ENCODE results near the gene UROC1. TPM values are rescaled to one million over a fixed set of nuclear protein-coding genes. Genes with fewer than 3 reads are reported as not detected.
A peak's percentile ranks its signal among the peaks of the same experiment; 100 is the strongest.

Gene UROC1
- total and polyA plus RNA-seq, 4 donors, result not detected

DNA sequence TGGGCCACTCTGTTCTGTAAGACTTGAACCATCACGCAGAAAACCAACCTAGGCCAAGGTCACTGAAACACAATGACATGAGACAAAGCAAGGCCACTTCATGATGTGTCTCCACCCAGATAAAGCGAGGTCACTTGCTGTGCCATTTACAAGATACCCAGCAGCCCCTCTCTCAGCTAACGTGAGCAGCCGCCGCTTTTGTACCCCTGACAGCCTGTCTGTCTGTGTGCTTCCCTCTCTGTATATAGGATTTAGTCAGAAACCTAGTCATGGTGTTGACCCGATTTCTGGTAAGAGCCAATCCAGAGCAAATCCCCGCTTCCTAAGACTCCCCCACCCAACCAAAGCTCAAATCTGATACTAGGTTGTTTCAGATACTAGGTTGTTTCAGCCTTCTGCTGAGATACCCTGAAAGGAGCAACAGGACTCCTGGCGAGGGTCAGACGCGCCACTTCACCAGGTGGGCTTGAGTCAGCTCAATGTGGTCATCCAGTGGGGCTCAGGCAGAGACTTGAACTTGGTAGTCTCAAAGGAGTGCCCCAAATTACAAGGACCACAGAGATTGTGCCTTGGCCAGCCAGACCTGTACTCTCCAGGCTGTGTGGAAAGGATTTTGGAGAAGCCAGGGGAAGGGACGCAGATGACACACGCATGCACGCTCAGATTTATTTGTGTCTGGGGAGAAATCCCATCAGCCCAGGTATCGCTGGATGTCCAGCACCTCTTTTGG, 38.8 kb downstream of the UROC1 start:
- Histone ChIP-seq H3K4me3 (ENCODE audit: low read length in 2 of 2) (no peak overlapping the region), H3K27me3 (ENCODE audit: control insufficient read depth in 1 of 2, insufficient read depth in 2 of 2, low read length in 1 of 2) (no peaks in the 10 kb centered on the region), H3K36me3 (ENCODE audit: control insufficient read depth in 1 of 2, insufficient read depth in 2 of 2, low read length in 1 of 2) (no peaks in the 10 kb centered on the region), H3K4me1 (ENCODE audit: control insufficient read depth in 1 of 2, insufficient read depth in 2 of 2, low read length in 2 of 2) (peaks cover 0 to under 1% of the 10 kb centered on the region in 2 donors), H3K27ac (ENCODE audit: low read depth in 1 of 2, low read length in 2 of 2) (no peak overlapping the region), H3K9me3 (ENCODE audit: control insufficient read depth, low read length) (no peaks in the 10 kb centered on the region)
- intact Hi-C loops (cut with DNase I), result loop anchor here in 1 of 2 donors (10.0 kb wide), 1 partner anchor 214 kb away; no protein-coding TSS in a partner anchor
- ATAC-seq (ENCODE audit: low FRiP score), result no peak
- peak in 1 of 2 donors; percentile 48 for DNase-seq
- WGBS, 2 donors, result 95 to 99% methylated on average over 14 of the region's 14 CpGs

DNA sequence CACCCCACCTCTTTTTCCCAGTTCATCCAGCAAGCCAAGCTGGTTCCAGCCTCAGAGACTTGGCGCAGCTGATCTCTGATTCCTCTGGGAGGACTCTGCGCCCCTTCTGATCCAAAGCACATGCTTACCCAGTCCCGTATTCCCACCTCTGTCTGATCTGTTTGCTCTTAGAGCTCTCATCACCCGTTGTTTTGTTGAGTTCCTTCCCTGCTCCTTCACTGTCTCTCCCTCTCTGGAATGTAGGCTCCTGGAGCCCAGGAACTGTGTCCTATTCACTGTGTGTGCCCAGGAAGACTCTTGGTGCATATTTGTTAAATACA, 40.6 kb downstream of the UROC1 start:
- Histone ChIP-seq H3K4me3 (ENCODE audit: low read length in 2 of 2) (no peak overlapping the region), H3K27ac (ENCODE audit: low read depth in 1 of 2, low read length in 2 of 2) (no peak overlapping the region), H3K9me3 (ENCODE audit: control insufficient read depth, low read length) (no peaks in the 10 kb centered on the region), H3K36me3 (ENCODE audit: control insufficient read depth in 1 of 2, insufficient read depth in 2 of 2, low read length in 1 of 2) (no peaks in the 10 kb centered on the region), H3K4me1 (ENCODE audit: control insufficient read depth in 1 of 2, insufficient read depth in 2 of 2, low read length in 2 of 2) (peaks cover 0 to 2% of the 10 kb centered on the region in 2 donors), H3K27me3 (ENCODE audit: control insufficient read depth in 1 of 2, insufficient read depth in 2 of 2, low read length in 1 of 2) (no peaks in the 10 kb centered on the region)
- ATAC-seq (ENCODE audit: low FRiP score) (no peak), DNase-seq (no peak)
- intact Hi-C loops (cut with DNase I), result loop anchor here in 1 of 2 donors (10.0 kb wide), 1 partner anchor 212 kb away; no protein-coding TSS in a partner anchor
- whole genome bisulfite sequencing, 2 donors, result 38% methylated on average over 4 of the region's 4 CpGs

DNA sequence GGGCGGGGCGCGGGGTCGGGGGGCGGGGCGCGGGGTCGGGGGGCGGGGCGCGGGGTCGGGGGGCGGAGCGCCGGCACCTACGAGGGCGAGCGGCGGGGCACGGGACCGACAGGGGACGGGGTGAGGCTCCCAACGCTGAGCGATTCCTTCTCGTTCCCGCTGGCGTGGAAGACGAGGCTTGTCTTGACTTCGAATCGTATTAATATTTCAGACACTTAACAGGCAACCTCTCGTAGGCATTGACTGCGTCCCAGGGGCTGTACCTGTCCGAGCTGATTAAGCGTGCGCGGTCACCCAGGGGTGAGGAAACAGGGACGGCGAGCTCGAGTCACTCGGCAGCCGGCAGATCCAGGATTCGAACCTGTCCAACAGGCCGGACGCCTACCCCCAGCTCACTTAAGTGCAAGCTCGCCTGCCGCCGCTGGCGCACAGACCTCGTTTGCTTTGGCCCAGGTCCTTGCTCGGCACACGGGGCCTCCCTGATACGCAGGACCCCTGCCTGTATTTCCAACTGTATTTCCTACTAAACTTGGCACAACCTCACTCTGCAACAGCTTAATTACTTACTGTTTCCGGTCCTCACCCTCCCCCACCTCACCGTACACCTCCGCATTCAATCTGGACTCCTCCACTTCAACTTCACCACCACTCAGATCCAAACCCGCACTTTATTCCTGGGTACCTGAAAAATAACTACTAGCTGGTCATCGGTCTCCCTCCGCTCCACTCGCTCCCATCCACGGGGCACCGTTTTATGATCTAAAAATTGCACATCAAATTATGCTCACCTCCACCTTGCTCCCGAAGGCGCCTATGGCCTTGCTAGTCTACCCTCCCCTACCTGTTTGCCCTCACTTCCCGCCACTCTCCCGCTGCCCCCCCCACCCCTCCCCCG, 41.2 kb downstream of the UROC1 start:
- Histone ChIP-seq H3K27me3 (ENCODE audit: control insufficient read depth in 1 of 2, insufficient read depth in 2 of 2, low read length in 1 of 2) (no peaks in the 10 kb centered on the region), H3K4me1 (ENCODE audit: control insufficient read depth in 1 of 2, insufficient read depth in 2 of 2, low read length in 2 of 2) (peaks cover 0 to 4% of the 10 kb centered on the region in 2 donors), H3K27ac (ENCODE audit: low read depth in 1 of 2, low read length in 2 of 2) (peak overlapping the region in 1 of 2 donors; percentile 50), H3K9me3 (ENCODE audit: control insufficient read depth, low read length) (no peaks in the 10 kb centered on the region), H3K36me3 (ENCODE audit: control insufficient read depth in 1 of 2, insufficient read depth in 2 of 2, low read length in 1 of 2) (no peaks in the 10 kb centered on the region), H3K4me3 (ENCODE audit: low read length in 2 of 2) (peak overlapping the region; percentile 3 to 83)
- WGBS, 2 donors, result 7 to 8% methylated on average over 44 to 66 of the region's 66 CpGs
- intact Hi-C loops (cut with DNase I), result loop anchor here in 1 of 2 donors (10.0 kb wide), 1 partner anchor 212 kb away; no protein-coding TSS in a partner anchor
- peak; percentile 67 for ATAC-seq (ENCODE audit: low FRiP score)
- peak; percentile 74 to 88 for DNase-seq

DNA sequence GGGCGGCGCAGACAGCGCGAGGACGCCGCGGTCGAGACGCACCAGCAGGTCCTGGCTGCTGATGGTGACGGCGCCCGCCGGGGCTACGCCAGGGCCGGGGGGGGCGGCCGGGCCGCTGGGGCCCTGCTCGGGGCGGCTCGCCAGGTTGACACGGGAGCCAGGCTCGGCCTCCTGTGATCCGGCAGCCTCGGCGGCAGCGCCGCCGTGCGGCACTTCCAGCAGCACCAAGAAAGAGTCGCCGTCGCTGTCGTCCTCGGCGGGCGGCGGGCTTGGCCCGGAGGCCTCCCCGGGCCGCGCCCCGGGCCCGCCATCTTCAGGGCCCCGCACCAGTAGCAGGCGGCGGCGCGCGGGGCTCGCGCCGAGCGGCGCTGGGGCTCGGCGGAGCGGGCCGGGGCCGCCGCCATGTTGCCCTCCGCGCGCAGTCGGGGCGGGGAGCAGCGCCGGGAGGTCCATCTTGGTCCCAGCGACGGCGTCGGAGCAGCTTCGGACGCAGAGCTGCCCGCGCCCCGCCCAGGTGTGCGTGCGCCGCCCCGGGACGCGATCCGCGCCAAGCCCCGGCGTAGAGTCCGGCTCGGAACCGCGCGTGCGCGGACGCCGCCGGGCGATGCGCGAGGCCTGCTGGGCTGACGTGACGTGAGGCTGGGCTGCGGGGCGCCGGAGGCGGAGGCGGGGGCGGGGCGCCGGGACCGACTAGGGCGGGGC, 42.0 kb downstream of the UROC1 start, which contains the start of gene ZXDC:
ZXDC (minus strand) TSS at position 479 of the 702 bp plus-strand sequence; CDS start at position 453, 26 bp downstream.
- Histone ChIP-seq H3K36me3 (ENCODE audit: control insufficient read depth in 1 of 2, insufficient read depth in 2 of 2, low read length in 1 of 2) (peaks cover 1 to 2% of the 10 kb centered on the region in 2 donors), H3K4me1 (ENCODE audit: control insufficient read depth in 1 of 2, insufficient read depth in 2 of 2, low read length in 2 of 2) (peaks cover 0 to 4% of the 10 kb centered on the region in 2 donors), H3K27me3 (ENCODE audit: control insufficient read depth in 1 of 2, insufficient read depth in 2 of 2, low read length in 1 of 2) (no peaks in the 10 kb centered on the region), H3K27ac (ENCODE audit: low read depth in 1 of 2, low read length in 2 of 2) (peak within 1 kb of the TSS; percentile 65 to 93), H3K4me3 (ENCODE audit: low read length in 2 of 2) (peak within 1 kb of the TSS; percentile 74 to 83), H3K9me3 (ENCODE audit: control insufficient read depth, low read length) (no peaks in the 10 kb centered on the region)
- WGBS, 2 donors, result 0% methylated on average over 23 to 112 of the region's 112 CpGs
- ATAC-seq (ENCODE audit: low FRiP score), result peak; percentile 95
- intact Hi-C loops (cut with DNase I), result loop anchor here in 1 of 2 donors (10.0 kb wide), 1 partner anchor 211 kb away; no protein-coding TSS in a partner anchor
- DNase-seq, result peak; percentile 97 to 98

DNA sequence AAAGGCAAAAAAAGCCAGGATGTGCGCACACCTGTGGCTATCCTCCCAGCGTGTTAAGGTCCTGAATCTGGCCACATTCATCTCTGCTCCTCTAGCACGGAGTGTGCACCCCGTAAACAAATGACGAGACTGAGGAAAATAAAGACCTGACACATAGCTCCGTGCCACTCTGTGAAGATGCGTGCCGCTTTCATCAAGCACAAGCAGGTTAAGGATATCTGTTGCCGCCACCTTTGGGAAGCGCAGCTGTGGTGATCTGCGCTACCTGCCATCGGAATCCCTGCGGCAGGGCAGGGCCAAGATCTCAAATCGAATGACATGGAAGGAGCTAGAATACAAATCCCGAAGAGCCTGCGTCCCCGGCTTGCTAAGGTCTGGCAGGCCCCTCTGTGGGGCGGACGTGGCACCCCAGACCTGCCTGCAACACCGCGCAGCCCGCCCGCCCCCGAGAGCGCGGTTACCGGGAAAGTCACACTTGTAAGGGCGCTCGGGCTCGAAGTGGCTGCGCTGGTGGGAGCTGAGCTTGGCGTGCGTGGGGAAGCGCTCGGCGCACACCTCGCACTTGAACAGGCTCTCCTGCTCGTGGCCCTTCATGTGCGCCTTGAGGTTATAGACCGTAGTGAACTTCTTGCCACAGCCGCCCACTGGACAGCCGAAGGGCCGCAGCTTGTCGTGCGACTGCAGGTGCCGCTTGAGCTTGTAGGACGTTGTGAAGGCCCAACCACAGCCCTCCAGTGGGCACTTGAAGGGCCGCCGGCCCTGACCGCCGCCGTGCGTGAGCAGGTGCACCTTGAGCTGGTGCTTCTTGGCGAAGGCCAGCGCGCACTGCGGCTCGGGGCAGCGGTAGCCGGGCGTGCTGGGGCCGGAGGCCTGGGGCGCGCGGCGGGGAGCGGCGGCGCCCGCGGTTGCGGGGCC, 42.8 kb downstream of the UROC1 start:
- Histone ChIP-seq H3K36me3 (ENCODE audit: control insufficient read depth in 1 of 2, insufficient read depth in 2 of 2, low read length in 1 of 2) (peaks cover 2 to 5% of the 10 kb centered on the region in 2 donors), H3K27ac (ENCODE audit: low read depth in 1 of 2, low read length in 2 of 2) (peak overlapping the region in 1 of 2 donors; percentile 65), H3K9me3 (ENCODE audit: control insufficient read depth, low read length) (no peaks in the 10 kb centered on the region), H3K4me1 (ENCODE audit: control insufficient read depth in 1 of 2, insufficient read depth in 2 of 2, low read length in 2 of 2) (peaks cover 0 to 4% of the 10 kb centered on the region in 2 donors), H3K4me3 (ENCODE audit: low read length in 2 of 2) (peak overlapping the region; percentile 50 to 74), H3K27me3 (ENCODE audit: control insufficient read depth in 1 of 2, insufficient read depth in 2 of 2, low read length in 1 of 2) (no peaks in the 10 kb centered on the region)
- DNase-seq (peak; percentile 70 to 83), ATAC-seq (ENCODE audit: low FRiP score) (peak; percentile 2)
- 6 to 7% methylated on average over 62 to 72 of the region's 72 CpGs for WGBS, 2 donors
- intact Hi-C loops (cut with DNase I), result loop anchor here (5.0 to 10.0 kb wide), 2 partner anchors 210 to 217 kb away; no protein-coding TSS in a partner anchor

DNA sequence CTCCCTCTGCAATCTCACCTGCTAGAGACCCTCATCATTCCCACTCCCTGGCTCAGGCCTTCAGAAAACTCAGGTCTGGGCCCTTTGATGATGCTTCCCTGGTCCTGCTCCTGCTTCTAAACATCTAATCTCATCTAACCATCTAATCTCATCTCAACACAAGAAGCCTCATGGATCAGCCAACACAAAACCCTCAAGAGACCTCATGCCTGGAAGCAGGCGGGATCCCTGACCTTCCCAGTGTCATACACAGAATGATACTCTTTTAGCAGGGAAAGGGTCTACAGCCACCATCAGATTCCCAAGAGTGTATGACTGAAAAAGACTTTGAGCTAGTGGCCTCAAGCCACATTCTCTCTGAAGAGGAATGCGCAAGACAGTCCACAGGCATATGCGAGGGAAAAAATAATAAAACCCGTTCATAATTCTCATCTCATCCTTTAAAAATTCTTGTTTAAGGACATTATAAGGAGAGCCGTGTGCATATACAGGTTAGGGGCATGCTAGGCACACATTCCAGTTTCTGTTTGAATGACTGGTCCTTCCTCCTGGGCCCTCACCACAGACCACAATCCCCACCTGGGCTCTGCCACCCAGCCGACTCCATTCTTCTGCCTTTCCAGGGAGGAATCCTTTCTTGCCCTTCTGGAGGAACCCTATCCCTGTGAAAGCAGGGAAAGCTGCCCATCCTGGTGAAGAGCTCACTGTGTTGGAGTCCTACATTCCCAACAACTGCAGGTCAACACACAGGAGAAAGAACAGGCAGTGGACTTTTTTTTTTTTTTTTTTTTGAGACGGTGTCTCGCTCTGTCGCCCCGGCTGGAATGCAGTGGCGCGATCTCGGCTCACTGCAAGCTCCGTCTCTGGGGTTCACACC, 44.0 kb downstream of the UROC1 start:
- peak in 1 of 2 donors; percentile 28 for DNase-seq
- Histone ChIP-seq H3K36me3 (ENCODE audit: control insufficient read depth in 1 of 2, insufficient read depth in 2 of 2, low read length in 1 of 2) (peaks cover 4 to 5% of the 10 kb centered on the region in 2 donors), H3K9me3 (ENCODE audit: control insufficient read depth, low read length) (no peaks in the 10 kb centered on the region), H3K27ac (ENCODE audit: low read depth in 1 of 2, low read length in 2 of 2) (no peak overlapping the region), H3K4me3 (ENCODE audit: low read length in 2 of 2) (peak overlapping the region; percentile 9 to 27), H3K4me1 (ENCODE audit: control insufficient read depth in 1 of 2, insufficient read depth in 2 of 2, low read length in 2 of 2) (peaks cover 0 to 4% of the 10 kb centered on the region in 2 donors), H3K27me3 (ENCODE audit: control insufficient read depth in 1 of 2, insufficient read depth in 2 of 2, low read length in 1 of 2) (no peaks in the 10 kb centered on the region)
- no peak for ATAC-seq (ENCODE audit: low FRiP score)
- intact Hi-C loops (cut with DNase I), result loop anchor here (5.0 to 10.0 kb wide), 2 partner anchors 209 to 216 kb away; no protein-coding TSS in a partner anchor
- WGBS, 2 donors, result 57 to 66% methylated on average over 13 to 14 of the region's 14 CpGs

Measured in aorta (tissue), 5 donors.